IMR-90 (cell line): ENCODE results near the gene ANKH. TPM values are rescaled to one million over a fixed set of nuclear protein-coding genes. Genes with fewer than 3 reads are reported as not detected.

Source experiments
- ATAC-seq: fragments of 200-7000 bp; cut with Tn5 transposase; 2 replicates; pipeline ENCODE4 v1.9.1; 2020; ENCODE audit warnings: low read depth, mild to moderate bottlenecking, moderate library complexity
- BruUV-seq: library from RNA; stranded (reverse); fragments of 400-500 nt; replicated peaks from 2 replicates; lab custom pipeline; 2021; lab: Mats Ljungman, UMichigan
- CTCF ChIA-PET: fragments of 300-600 bp; formaldehyde crosslinking; extraction: SDS; loops from one replicate; lab custom pipeline; 2021; ENCODE audit warnings: antibody characterized with exemption; lab: Yijun Ruan, JAX
- POLR2A ChIA-PET: fragments of 300-600 bp; sonication (Branson Sonifier 250); formaldehyde crosslinking; loops from one replicate; lab custom pipeline; 2022; ENCODE audit warnings: antibody characterized with exemption; ENCODE audit not compliant: unreplicated experiment; lab: Charles Lee
- DNase-seq: peaks from one replicate; pipeline ENCODE4 v3.0.0; 2013
- H2AFZ ChIP-seq: replicated peaks from 2 replicates; pipeline ENCODE3; 2013; ENCODE audit warnings: low read length, mild to moderate bottlenecking; ENCODE audit not compliant: poor library complexity
- H2AK5ac ChIP-seq: 2 replicates; pipeline ENCODE4 v1.6.1; 2013; ENCODE audit warnings: low read depth, low read length, inconsistent platforms
- H2AK9ac ChIP-seq: replicated peaks from 2 replicates; pipeline ENCODE3; 2013; ENCODE audit warnings: mild to moderate bottlenecking, low read depth, low read length, moderate library complexity; ENCODE audit not compliant: poor library complexity
- H2BK120ac ChIP-seq: 2 replicates; pipeline ENCODE4 v1.6.1; 2013; ENCODE audit warnings: low read depth, low read length, inconsistent platforms
- H2BK15ac ChIP-seq: 3 replicates; pipeline ENCODE4 v1.6.1; 2013; ENCODE audit warnings: low read depth, low read length, inconsistent platforms
- H2BK20ac ChIP-seq: 2 replicates; pipeline ENCODE4 v1.6.1; 2013; ENCODE audit warnings: low read depth, mild to moderate bottlenecking, inconsistent platforms, low read length, moderate library complexity
- H2BK5ac ChIP-seq: 2 replicates; pipeline ENCODE4 v1.6.1; 2013; ENCODE audit warnings: mild to moderate bottlenecking, low read depth, low read length, inconsistent platforms; ENCODE audit not compliant: poor library complexity, severe bottlenecking
- H3K14ac ChIP-seq: replicated peaks from 2 replicates; pipeline ENCODE4 v1.6.1; 2013; ENCODE audit warnings: low read depth, low read length, inconsistent platforms
- H3K18ac ChIP-seq: 2 replicates; pipeline ENCODE4 v1.6.1; 2013; ENCODE audit warnings: low read depth, low read length, control low read depth
- H3K23ac ChIP-seq: 2 replicates; pipeline ENCODE4 v1.6.1; 2013; ENCODE audit warnings: low read depth, low read length, inconsistent platforms
- H3K27ac ChIP-seq: 2 replicates; pipeline ENCODE4 v1.5.1; 2013; ENCODE audit warnings: mild to moderate bottlenecking, control low read depth, low read length; ENCODE audit not compliant: insufficient read depth
- H3K27me3 ChIP-seq: 2 replicates; pipeline ENCODE4 v1.6.1; 2013; ENCODE audit warnings: low read length; ENCODE audit not compliant: control insufficient read depth, insufficient read depth
- H3K36me3 ChIP-seq: 2 replicates; pipeline ENCODE4 v1.6.1; 2013; ENCODE audit warnings: low read length, mixed read lengths; ENCODE audit not compliant: control insufficient read depth, insufficient read depth
- H3K4ac ChIP-seq: 2 replicates; pipeline ENCODE4 v1.6.1; 2013; ENCODE audit warnings: low read depth, low read length, inconsistent platforms
- H3K4me1 ChIP-seq: 2 replicates; pipeline ENCODE4 v1.6.1; 2013; ENCODE audit warnings: low read length, mixed read lengths; ENCODE audit not compliant: control insufficient read depth, insufficient read depth
- H3K4me2 ChIP-seq: 2 replicates; pipeline ENCODE4 v1.6.1; 2013; ENCODE audit warnings: low read depth, mild to moderate bottlenecking, control low read depth, low read length, moderate library complexity
- H3K4me3 ChIP-seq: 2 replicates; pipeline ENCODE4 v1.5.1; 2013; ENCODE audit warnings: low read depth, mild to moderate bottlenecking, control low read depth, low read length, moderate library complexity; ENCODE audit not compliant: insufficient read depth
- H3K56ac ChIP-seq: 2 replicates; pipeline ENCODE4 v1.6.1; 2013; ENCODE audit warnings: low read length, inconsistent platforms; ENCODE audit not compliant: insufficient read depth; ENCODE audit errors: extremely low read depth
- H3K79me1 ChIP-seq, 2 experiments: 2 replicates each; pipeline ENCODE4 v1.6.1; 2013; ENCODE audit warnings: low read length in 2 of 2, inconsistent platforms in 1 of 2, low read depth in 1 of 2
- H3K9ac ChIP-seq: 2 replicates; pipeline ENCODE4 v1.6.1; 2013; ENCODE audit warnings: low read depth, low read length, control low read depth
- H3K9me1 ChIP-seq: 2 replicates; pipeline ENCODE4 v1.6.1; 2013; ENCODE audit warnings: low read length, inconsistent platforms; ENCODE audit not compliant: insufficient read depth
- H3K9me3 ChIP-seq: 2 replicates; pipeline ENCODE4 v1.6.1; 2013; ENCODE audit warnings: low read length; ENCODE audit not compliant: control insufficient read depth, insufficient read depth
- H4K20me1 ChIP-seq: 2 replicates; pipeline ENCODE4 v1.6.1; 2013; ENCODE audit warnings: low read length, inconsistent platforms; ENCODE audit not compliant: insufficient read depth
- H4K5ac ChIP-seq: 2 replicates; pipeline ENCODE4 v1.6.1; 2013; ENCODE audit warnings: mild to moderate bottlenecking, low read depth, low read length, control low read depth
- H4K8ac ChIP-seq, 2 experiments: 2 replicates each; pipeline ENCODE4 v1.6.1; 2013; ENCODE audit warnings: low read depth in 2 of 2, low read length in 2 of 2, control low read depth in 1 of 2, inconsistent platforms in 1 of 2
- H4K91ac ChIP-seq: 2 replicates; pipeline ENCODE4 v1.6.1; 2013; ENCODE audit warnings: low read depth, low read length, inconsistent platforms; ENCODE audit not compliant: insufficient read depth
- BHLHE40 ChIP-seq: fragments of 150-350 bp; IDR thresholded peaks from 2 replicates; pipeline ENCODE4 v1.6.1; 2016; ENCODE audit warnings: mild to moderate bottlenecking, low read depth, low read length
- CTCF ChIP-seq: conservative IDR thresholded peaks from 2 replicates; pipeline ENCODE4 v1.5.1; 2012; ENCODE audit warnings: mild to moderate bottlenecking, low read depth, low read length, improper control_type of control experiment
- FOS ChIP-seq: fragments of 150-350 bp; IDR thresholded peaks from 2 replicates; pipeline ENCODE4 v1.6.1; 2016; ENCODE audit warnings: low read depth, low read length
- MXI1 ChIP-seq: IDR thresholded peaks from 2 replicates; pipeline ENCODE4 v1.6.1; 2012; ENCODE audit warnings: low read depth, mild to moderate bottlenecking, low read length, moderate library complexity, borderline replicate concordance
- POLR2A ChIP-seq: IDR thresholded peaks from 2 replicates; pipeline ENCODE4 v1.6.1; 2012; ENCODE audit warnings: mild to moderate bottlenecking, low read depth, low read length
- RFX5 ChIP-seq: IDR thresholded peaks from 2 replicates; pipeline ENCODE4 v1.8.0; 2012; ENCODE audit warnings: low read depth, mild to moderate bottlenecking, low read length, moderate library complexity
- USF2 ChIP-seq: fragments of 150-350 bp; IDR thresholded peaks from 2 replicates; pipeline ENCODE4 v1.6.1; 2017; ENCODE audit warnings: mild to moderate bottlenecking, antibody characterized with exemption, low read length, low read depth
- WGBS, 2 experiments: methylation state at CpG; one replicate each; pipeline versions ENCODE4 v1.1.5 to v1.1.7; 2013; ENCODE audit warnings: missing lambda C conversion rate in 2 of 2; ENCODE audit not compliant: insufficient read length in 1 of 2; ENCODE audit errors: extremely low coverage in 2 of 2; 5-methylcytosine and 5-hydroxymethylcytosine counted together
- dilution Hi-C: fragments of 300-500 bp; cut with HindIII; formaldehyde crosslinking; loops from one replicate; pipeline ENCODE4 v1.14.3; 2018; ENCODE audit warnings: low sequenced_read_pairs; ENCODE audit not compliant: unreplicated experiment
- in situ Hi-C: fragments of 300-500 bp; cut with MboI; formaldehyde crosslinking; loops from 3 replicates; pipeline ENCODE4 v1.14.3; 2019; ENCODE audit warnings: low sequenced_read_pairs, inconsistent platforms, mixed read lengths
- intact Hi-C: fragments of 100-400 bp; cut with micrococcal nuclease; formaldehyde crosslinking; loops from 2 replicates; pipeline ENCODE4 v1.10.0; 2022
- polyA plus RNA-seq, 3 experiments: library from polyadenylated mRNA; depleted of rRNA; stranded (reverse); fragments of >200 nt; gene quantifications; 2 replicates each; pipeline ENCODE4 v1.2.3, GENCODE V29; 2012; ENCODE audit warnings: low replicate concordance in 1 of 3
- total RNA-seq: library from RNA; depleted of rRNA; stranded (reverse); fragments of >200 nt; gene quantifications from 2 replicates; pipeline ENCODE4 v1.2.3, GENCODE V29; 2012

ANKH gene
- total and polyA plus RNA-seq, 2 of the 4 experiments (the other 2 are of a cell fraction), result 5.2 to 17.2 TPM

GRCh38 chr5:14665949-14666348 is 205.6 kb downstream of the ANKH start:
- no peak overlapping the region for H2BK120ac ChIP-seq
- no peaks in the 10 kb centered on the region for H3K9me3 ChIP-seq
- H2BK15ac ChIP-seq, result no peak overlapping the region
- in situ Hi-C loops, result loop anchor here (25.0 kb wide), 2 partner anchors 554 to 679 kb away; no protein-coding TSS in a partner anchor
- no peaks in the 10 kb centered on the region for H3K27me3 ChIP-seq
- H2AFZ ChIP-seq, result no peak overlapping the region
- peaks cover 10% of the 10 kb centered on the region; the same call in 1 of the 2 replicates for H3K9me1 ChIP-seq
- peaks cover 33 to 68% of the 10 kb centered on the region in 2 experiments for H3K79me1 ChIP-seq
- peak overlapping the region; percentile 44; the same call in 1 of the 2 replicates for H3K23ac ChIP-seq
- no peak overlapping the region for H4K5ac ChIP-seq
- no peak overlapping the region for H3K56ac ChIP-seq
- ATAC-seq, result no peak
- BruUV-seq, result no TSS peak
- peaks cover 41% of the 10 kb centered on the region for H4K20me1 ChIP-seq
- H3K27ac ChIP-seq, result no peak overlapping the region
- TF ChIP-seq MXI1 (peak; percentile 52; the same call in 1 of the 2 replicates), USF2 (peak; percentile 55), CTCF (no peak), RFX5 (no peak), BHLHE40 (peak; percentile 90), POLR2A (no peak), FOS (no peak)
- no peak overlapping the region for H4K8ac ChIP-seq
- no peak overlapping the region for H3K14ac ChIP-seq
- intact Hi-C loops, result no loop called here
- peak; percentile 33 for DNase-seq
- peak overlapping the region; percentile 73 for H3K4me2 ChIP-seq
- H3K9ac ChIP-seq, result peak overlapping the region; percentile 49
- no peak overlapping the region for H2BK20ac ChIP-seq
- H2AK5ac ChIP-seq, result no peak overlapping the region
- peak overlapping the region; percentile 25 for H3K4me3 ChIP-seq
- no peak overlapping the region for H3K18ac ChIP-seq
- ChIA-PET POLR2A (no interaction called here), CTCF (no interaction called here)
- dilution Hi-C loops, result no loop called here
- no peak overlapping the region for H4K91ac ChIP-seq
- peaks cover 7% of the 10 kb centered on the region for H3K4me1 ChIP-seq
- H2AK9ac ChIP-seq, result no peak overlapping the region
- H3K36me3 ChIP-seq, result no peaks in the 10 kb centered on the region; the same call in 1 of the 2 replicates
- WGBS, 2 experiments, result 35% methylated on average over 4 of the region's 7 CpGs; no CpG with 5 or more reads in 1 of the 2 experiments
- H2BK5ac ChIP-seq, result no peak overlapping the region
- H3K4ac ChIP-seq, result no peak overlapping the region
